K562 (cell line): ENCODE measurements around the gene GORASP1. TPM values are rescaled to one million over a fixed set of nuclear protein-coding genes. Genes with fewer than 3 reads are reported as not detected.

Source experiments
- CHD2 ChIP-seq: IDR thresholded peaks from 2 replicates; pipeline ENCODE4 v1.6.1; 2011; ENCODE audit warnings: low read depth, low read length
- CREBBP ChIP-seq: IDR thresholded peaks from one replicate; pipeline ENCODE4 v1.6.1; 2012; ENCODE audit warnings: low read depth, mild to moderate bottlenecking, control low read depth, inconsistent platforms, low read length
- DDX20 ChIP-seq: fragments of 450-650 bp; IDR thresholded peaks from 2 replicates; pipeline ENCODE4 v1.6.1; 2016; ENCODE audit warnings: missing genetic modification characterization, low read depth, mild to moderate bottlenecking, missing compliant biosample characterization, moderate library complexity
- ELK1 ChIP-seq: sonication (generic); formaldehyde crosslinking; IDR thresholded peaks from 2 replicates; pipeline ENCODE4 v1.8.1; 2022; ENCODE audit warnings: missing genetic modification reagents
- HDAC3 ChIP-seq: fragments of 450-650 bp; IDR thresholded peaks from 2 replicates; pipeline ENCODE4 v1.6.1; 2018; ENCODE audit warnings: borderline replicate concordance, mild to moderate bottlenecking, moderate library complexity; ENCODE audit not compliant: partially characterized antibody
- KLF1 ChIP-seq: fragments of 450-650 bp; IDR thresholded peaks from 2 replicates; pipeline ENCODE4 v1.6.1; 2016; ENCODE audit warnings: missing genetic modification characterization, missing compliant biosample characterization
- NONO ChIP-seq, 2 experiments: fragments of 200-400 bp in 1 of 2; fragments of 450-650 bp in 1 of 2; formaldehyde crosslinking in 1 of 2; IDR thresholded peaks; 2 replicates each; pipeline ENCODE4 v1.6.1; 2017; ENCODE audit warnings: low read depth in 2 of 2, mild to moderate bottlenecking in 2 of 2, moderate library complexity in 2 of 2, low read length in 1 of 2
- RAD51 ChIP-seq: fragments of 450-650 bp; IDR thresholded peaks from 2 replicates; pipeline ENCODE4 v1.7.1; 2016; ENCODE audit warnings: low read depth, mild to moderate bottlenecking, borderline replicate concordance
- SMAD4 ChIP-seq: fragments of 250-450 bp; sonication (Bioruptor Pico); conservative IDR thresholded peaks from 2 replicates; pipeline ENCODE4 v1.8.0; 2021; ENCODE audit warnings: inconsistent platforms, mild to moderate bottlenecking, moderate library complexity
- ZBTB12 ChIP-seq: fragments of 250-450 bp; sonication (Bioruptor Pico); IDR thresholded peaks from 2 replicates; pipeline ENCODE4 v1.4.0; 2020
- ZBTB43 ChIP-seq: sonication (generic); formaldehyde crosslinking; IDR thresholded peaks from 2 replicates; pipeline ENCODE4 v1.8.0; 2023; ENCODE audit warnings: mild to moderate bottlenecking, missing genetic modification reagents
- ZC3H8 ChIP-seq: fragments of 450-650 bp; IDR thresholded peaks from 2 replicates; pipeline ENCODE4 v1.6.1; 2017
- ZNF143 ChIP-seq: sonication (generic); formaldehyde crosslinking; IDR thresholded peaks from 2 replicates; pipeline ENCODE4 v1.9.0; 2022; ENCODE audit warnings: mild to moderate bottlenecking, missing genetic modification reagents
- ZNF311 ChIP-seq: fragments of 250-450 bp; sonication (Bioruptor Pico); IDR thresholded peaks from 2 replicates; pipeline ENCODE4 v1.4.0; 2020; ENCODE audit warnings: mild to moderate bottlenecking, moderate library complexity
- ZNF445 ChIP-seq: fragments of 250-450 bp; sonication (Bioruptor Pico); IDR thresholded peaks from 2 replicates; pipeline ENCODE4 v1.4.0; 2020; ENCODE audit warnings: low read depth, mild to moderate bottlenecking, moderate library complexity
- ZNF780A ChIP-seq: fragments of 250-450 bp; sonication (Bioruptor Pico); IDR thresholded peaks from 2 replicates; pipeline ENCODE4 v1.5.0; 2021; ENCODE audit warnings: mild to moderate bottlenecking
- polyA plus RNA-seq, 8 experiments: library from polyadenylated mRNA; depleted of rRNA in 4 of 8; stranded (reverse) in 5 of 8; unstranded in 3 of 8; fragments of >200 nt; fragmentation: Nextera tagmentation in 2 of 8; fragmentation: Illumina TruSeq in 1 of 8; extraction: Ambion mirVana in 2 of 8; extraction: Trizol in 1 of 8; gene quantifications; 2 replicates each; pipeline versions ENCODE4 v1.2.1 to v1.2.3, GENCODE V29; 2011 to 2014; ENCODE audit warnings: inconsistent platforms in 1 of 8, missing spikeins in 1 of 8
- total RNA-seq, 7 experiments: library from RNA; depleted of rRNA in 6 of 7; stranded (reverse); fragments of >200 nt in 6 of 7; fragmentation: Illumina TruSeq in 2 of 7; extraction: Trizol in 2 of 7; gene quantifications; 2 replicates each; pipeline versions ENCODE4 v1.2.1 to v1.2.3, GENCODE V29; 2011 to 2021; ENCODE audit warnings: low replicate concordance in 1 of 7
- TF ChIP-seq, protein P1 (sequence below), 3 experiments: IDR thresholded peaks in 2 of 3; conservative IDR thresholded peaks in 1 of 3; 2 replicates each; pipeline ENCODE4 v1.5.1; 2011 to 2012; ENCODE audit warnings: low read length in 3 of 3, mild to moderate bottlenecking in 3 of 3, control low read depth in 2 of 3, improper control_type of control experiment in 1 of 3, inconsistent platforms in 1 of 3, low read depth in 1 of 3, mixed read lengths in 1 of 3, moderate library complexity in 1 of 3; ENCODE audit not compliant: insufficient read depth in 2 of 3
- TF ChIP-seq, protein P2 (sequence below), 2 experiments: fragments of 450-650 bp; IDR thresholded peaks; 2 replicates each; pipeline ENCODE4 v1.6.1; 2018; ENCODE audit warnings: mild to moderate bottlenecking in 2 of 2, low read depth in 1 of 2; ENCODE audit not compliant: partially characterized antibody in 2 of 2

Gene GORASP1
- total and polyA plus RNA-seq, 9 of the 15 experiments (the other 6 are each of a cell fraction or from before 2014, with no cell fraction given) = 8.4 to 87.9 (median 67.6) TPM

- no peak for TF ChIP-seq ELK1
- TF ChIP-seq ZNF143 = no peak
- TF ChIP-seq CREBBP = no peak
- peak; percentile 92 for TF ChIP-seq ZBTB12 (CRISPR knock-in tag)
- peak; percentile 48; the same call in 1 of the 2 replicates for TF ChIP-seq RAD51
- TF ChIP-seq KLF1 = no peak
- no peak for TF ChIP-seq ZNF780A (CRISPR knock-in tag)
- no peak for TF ChIP-seq CHD2
- TF ChIP-seq ZBTB43 = 0 out of 2 replicates have a peak, but pooled peaks have one; percentile 42
- TF ChIP-seq ZNF445 (CRISPR knock-in tag) = no peak
- TF ChIP-seq SMAD4 (CRISPR knock-in tag) = peak; percentile 93
- peak; percentile 63 to 79; a peak in 2 of 4 replicates for TF ChIP-seq NONO (IDR thresholded peaks at IDR 0.05; ENCODE audit: low read depth in 2 of 2, low read length in 1 of 2)
- TF ChIP-seq, protein P1, sequence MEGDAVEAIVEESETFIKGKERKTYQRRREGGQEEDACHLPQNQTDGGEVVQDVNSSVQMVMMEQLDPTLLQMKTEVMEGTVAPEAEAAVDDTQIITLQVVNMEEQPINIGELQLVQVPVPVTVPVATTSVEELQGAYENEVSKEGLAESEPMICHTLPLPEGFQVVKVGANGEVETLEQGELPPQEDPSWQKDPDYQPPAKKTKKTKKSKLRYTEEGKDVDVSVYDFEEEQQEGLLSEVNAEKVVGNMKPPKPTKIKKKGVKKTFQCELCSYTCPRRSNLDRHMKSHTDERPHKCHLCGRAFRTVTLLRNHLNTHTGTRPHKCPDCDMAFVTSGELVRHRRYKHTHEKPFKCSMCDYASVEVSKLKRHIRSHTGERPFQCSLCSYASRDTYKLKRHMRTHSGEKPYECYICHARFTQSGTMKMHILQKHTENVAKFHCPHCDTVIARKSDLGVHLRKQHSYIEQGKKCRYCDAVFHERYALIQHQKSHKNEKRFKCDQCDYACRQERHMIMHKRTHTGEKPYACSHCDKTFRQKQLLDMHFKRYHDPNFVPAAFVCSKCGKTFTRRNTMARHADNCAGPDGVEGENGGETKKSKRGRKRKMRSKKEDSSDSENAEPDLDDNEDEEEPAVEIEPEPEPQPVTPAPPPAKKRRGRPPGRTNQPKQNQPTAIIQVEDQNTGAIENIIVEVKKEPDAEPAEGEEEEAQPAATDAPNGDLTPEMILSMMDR (IDR thresholded peaks at IDR 0.05 in 2 of 3, conservative IDR thresholded peaks at IDR 0.05 in 1 of 3; ENCODE audit: insufficient read depth in 2 of 3, low read depth in 1 of 3, low read length in 3 of 3) = no peak
- TF ChIP-seq HDAC3 = no peak
- no peak for TF ChIP-seq DDX20 (tag)
- TF ChIP-seq, protein P2, sequence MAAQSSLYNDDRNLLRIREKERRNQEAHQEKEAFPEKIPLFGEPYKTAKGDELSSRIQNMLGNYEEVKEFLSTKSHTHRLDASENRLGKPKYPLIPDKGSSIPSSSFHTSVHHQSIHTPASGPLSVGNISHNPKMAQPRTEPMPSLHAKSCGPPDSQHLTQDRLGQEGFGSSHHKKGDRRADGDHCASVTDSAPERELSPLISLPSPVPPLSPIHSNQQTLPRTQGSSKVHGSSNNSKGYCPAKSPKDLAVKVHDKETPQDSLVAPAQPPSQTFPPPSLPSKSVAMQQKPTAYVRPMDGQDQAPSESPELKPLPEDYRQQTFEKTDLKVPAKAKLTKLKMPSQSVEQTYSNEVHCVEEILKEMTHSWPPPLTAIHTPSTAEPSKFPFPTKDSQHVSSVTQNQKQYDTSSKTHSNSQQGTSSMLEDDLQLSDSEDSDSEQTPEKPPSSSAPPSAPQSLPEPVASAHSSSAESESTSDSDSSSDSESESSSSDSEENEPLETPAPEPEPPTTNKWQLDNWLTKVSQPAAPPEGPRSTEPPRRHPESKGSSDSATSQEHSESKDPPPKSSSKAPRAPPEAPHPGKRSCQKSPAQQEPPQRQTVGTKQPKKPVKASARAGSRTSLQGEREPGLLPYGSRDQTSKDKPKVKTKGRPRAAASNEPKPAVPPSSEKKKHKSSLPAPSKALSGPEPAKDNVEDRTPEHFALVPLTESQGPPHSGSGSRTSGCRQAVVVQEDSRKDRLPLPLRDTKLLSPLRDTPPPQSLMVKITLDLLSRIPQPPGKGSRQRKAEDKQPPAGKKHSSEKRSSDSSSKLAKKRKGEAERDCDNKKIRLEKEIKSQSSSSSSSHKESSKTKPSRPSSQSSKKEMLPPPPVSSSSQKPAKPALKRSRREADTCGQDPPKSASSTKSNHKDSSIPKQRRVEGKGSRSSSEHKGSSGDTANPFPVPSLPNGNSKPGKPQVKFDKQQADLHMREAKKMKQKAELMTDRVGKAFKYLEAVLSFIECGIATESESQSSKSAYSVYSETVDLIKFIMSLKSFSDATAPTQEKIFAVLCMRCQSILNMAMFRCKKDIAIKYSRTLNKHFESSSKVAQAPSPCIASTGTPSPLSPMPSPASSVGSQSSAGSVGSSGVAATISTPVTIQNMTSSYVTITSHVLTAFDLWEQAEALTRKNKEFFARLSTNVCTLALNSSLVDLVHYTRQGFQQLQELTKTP (IDR thresholded peaks at IDR 0.05; ENCODE audit: low read depth in 1 of 2, partially characterized antibody in 2 of 2) = no peak
- TF ChIP-seq ZNF311 = no peak
- TF ChIP-seq ZC3H8 = no peak
Measured at GRCh38 chr3:39107388-39108199, at the start of gene GORASP1, which contains the start of gene TTC21A (continued).
